Measurements from ENCODE around the gene SIRPB1. TPM values are rescaled to one million over a fixed set of nuclear protein-coding genes. Genes with fewer than 3 reads are reported as not detected.

Gene SIRPB1
- total RNA-seq, 1 donor from 2014 or later: 11.6 TPM

GRCh38 chr20:1630186-1630585 lies 10.4 kb upstream of the SIRPB1 start:
- Histone ChIP-seq H3K9me3 (no peaks in the 10 kb centered on the region), H3K4me1 (no peaks in the 10 kb centered on the region), H3K27ac (no peak overlapping the region), H3K27me3 (no peaks in the 10 kb centered on the region), H3K4me3 (no peak overlapping the region), H3K36me3 (no peaks in the 10 kb centered on the region)
- DNase-seq: no peak
- intact Hi-C loops (cut with DNase I): loop anchor here (10.0 kb wide), 1 partner anchor 55 kb away; no protein-coding TSS in a partner anchor
- no peak for ATAC-seq
- TF ChIP-seq CTCF (IDR thresholded peaks at IDR 0.05): no peak

- ATAC-seq: no peak
- TF ChIP-seq CTCF (IDR thresholded peaks at IDR 0.05): no peak
- Histone ChIP-seq H3K27me3 (no peaks in the 10 kb centered on the region), H3K9me3 (no peaks in the 10 kb centered on the region), H3K4me1 (no peaks in the 10 kb centered on the region), H3K4me3 (no peak overlapping the region), H3K27ac (no peak overlapping the region), H3K36me3 (no peaks in the 10 kb centered on the region)
- intact Hi-C loops (cut with DNase I): no loop called here
- no peak for DNase-seq
Observed at GRCh38 chr20:1629321-1629720, 9.5 kb upstream of the SIRPB1 start.

GRCh38 chr20:1628621-1629020 lies 8.8 kb upstream of the SIRPB1 start:
- DNase-seq (no peak), ATAC-seq (no peak)
- no peaks in the 10 kb centered on the region for H3K9me3 ChIP-seq
- H3K4me1 ChIP-seq: no peaks in the 10 kb centered on the region
- H3K4me3 ChIP-seq: no peak overlapping the region
- intact Hi-C loops (cut with DNase I): no loop called here
- no peak for TF ChIP-seq CTCF (IDR thresholded peaks at IDR 0.05)
- no peaks in the 10 kb centered on the region for H3K36me3 ChIP-seq
- H3K27me3 ChIP-seq: no peaks in the 10 kb centered on the region
- H3K27ac ChIP-seq: no peak overlapping the region

- ATAC-seq (no peak), DNase-seq (no peak)
- no peaks in the 10 kb centered on the region for H3K9me3 ChIP-seq
- TF ChIP-seq CTCF (IDR thresholded peaks at IDR 0.05): no peak
- no peaks in the 10 kb centered on the region for H3K36me3 ChIP-seq
- no peaks in the 10 kb centered on the region for H3K27me3 ChIP-seq
- intact Hi-C loops (cut with DNase I): no loop called here
- no peaks in the 10 kb centered on the region for H3K4me1 ChIP-seq
- H3K27ac ChIP-seq: no peak overlapping the region
- H3K4me3 ChIP-seq: no peak overlapping the region
Observed at GRCh38 chr20:1627200-1627550, 7.4 kb upstream of the SIRPB1 start.

- H3K27ac ChIP-seq: no peak overlapping the region
- no peaks in the 10 kb centered on the region for H3K4me1 ChIP-seq
- no peaks in the 10 kb centered on the region for H3K27me3 ChIP-seq
- ATAC-seq (peak; percentile 43), DNase-seq (peak; percentile 51)
- intact Hi-C loops (cut with DNase I): no loop called here
- no peak overlapping the region for H3K4me3 ChIP-seq
- no peak for TF ChIP-seq CTCF (IDR thresholded peaks at IDR 0.05)
- H3K9me3 ChIP-seq: no peaks in the 10 kb centered on the region
- H3K36me3 ChIP-seq: no peaks in the 10 kb centered on the region
Observed at GRCh38 chr20:1626528-1627199, 6.9 kb upstream of the SIRPB1 start.

Measured in upper lobe of right lung (tissue), 1 donor.